DOHH2 (cell line): ENCODE results near the gene GNB1L.

Source experiments
- CTCF ChIP-seq: fragments of 200-600 bp; sonication (generic); IDR thresholded peaks from one replicate; pipeline ENCODE4 v1.5.1; 2014; ENCODE audit warnings: antibody characterized with exemption, mild to moderate bottlenecking, low read depth, low read length; ENCODE audit not compliant: poor library complexity, severe bottlenecking
- EZH2phosphoT487 ChIP-seq: fragments of 200-600 bp; sonication (generic); IDR thresholded peaks from 2 replicates; pipeline ENCODE4 v1.6.1; 2017; ENCODE audit warnings: borderline replicate concordance, mild to moderate bottlenecking, antibody characterized with exemption, low read length, moderate library complexity, mixed read lengths

DNA sequence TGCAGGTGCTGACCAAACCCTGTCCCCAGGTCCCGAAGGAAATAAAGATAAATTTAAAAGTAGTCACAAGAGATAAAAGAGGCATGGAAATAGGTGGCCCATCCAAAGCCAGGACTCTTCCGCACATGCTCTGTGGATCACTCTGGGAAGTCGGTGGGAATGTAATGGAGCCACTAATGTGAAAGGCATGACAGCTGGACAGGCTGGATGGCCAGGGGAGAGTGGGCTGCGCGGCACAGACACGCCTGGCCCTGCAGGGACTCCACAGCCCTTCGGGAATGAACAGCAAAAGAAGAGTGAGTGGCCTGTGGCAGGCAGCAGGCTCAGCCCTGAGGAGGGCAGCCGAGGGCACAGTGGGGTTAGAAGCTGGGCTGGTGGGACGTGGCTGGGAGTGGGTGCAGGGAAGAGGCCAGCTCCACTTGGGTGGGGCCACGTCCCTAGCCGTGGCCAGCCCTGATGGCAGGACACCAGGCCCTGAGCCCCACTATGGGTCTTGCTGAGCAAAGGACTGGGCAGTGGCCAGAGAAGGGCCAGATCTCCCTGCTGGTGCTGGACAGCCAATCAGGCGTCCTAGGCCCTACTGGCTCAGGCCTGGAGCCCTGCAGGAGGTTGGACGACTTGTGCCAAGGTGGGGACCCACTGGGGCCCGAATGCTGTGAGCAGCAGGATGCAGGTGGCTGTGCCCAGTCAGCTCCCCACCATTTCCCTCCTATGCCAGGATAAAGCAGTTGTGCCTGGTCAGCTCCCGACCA is 31.3 kb upstream of the GNB1L start:
- TF ChIP-seq CTCF (no peak), EZH2phosphoT487 (no peak)
